ENCODE results near the gene ACSBG1. TPM values are rescaled to one million over a fixed set of nuclear protein-coding genes. Genes with fewer than 3 reads are reported as not detected.
"Not testable (repeated sequence)": the region's sequence is repeated elsewhere in the genome, so short reads cannot be mapped to it uniquely, and the experiment has no call there.

Gene ACSBG1
- polyA plus RNA-seq, 2 donors: 0.10 to 0.11 TPM

- 86 to 88% methylated on average over 13 of the region's 13 CpGs for WGBS, 2 donors
- no peak overlapping the region for H3K27ac ChIP-seq (ENCODE audit: low read depth in 2 of 2, low read length in 1 of 2)
- no peaks in the 10 kb centered on the region for H3K27me3 ChIP-seq (ENCODE audit: control insufficient read depth in 1 of 2, insufficient read depth in 2 of 2, low read length in 2 of 2)
- no peak overlapping the region for H3K4me3 ChIP-seq (ENCODE audit: low read depth in 1 of 2, low read length in 2 of 2)
- H3K9me3 ChIP-seq (ENCODE audit: control insufficient read depth in 2 of 2, insufficient read depth in 1 of 2, low read depth in 1 of 2, low read length in 1 of 2): no peaks in the 10 kb centered on the region
- peaks cover 14 to 19% of the 10 kb centered on the region in 2 donors for H3K36me3 ChIP-seq (ENCODE audit: control insufficient read depth in 2 of 2, insufficient read depth in 2 of 2, low read length in 1 of 2)
- H3K4me1 ChIP-seq (ENCODE audit: control insufficient read depth in 2 of 2, insufficient read depth in 2 of 2, low read length in 1 of 2): no peaks in the 10 kb centered on the region
These were observed 72.3 kb downstream of the ACSBG1 start for GRCh38 chr15:78162038-78162437.

- H3K4me3 ChIP-seq (ENCODE audit: low read depth in 1 of 2, low read length in 2 of 2): no peak overlapping the region
- no peak overlapping the region for H3K27ac ChIP-seq (ENCODE audit: low read depth in 2 of 2, low read length in 1 of 2)
- no peaks in the 10 kb centered on the region for H3K4me1 ChIP-seq (ENCODE audit: control insufficient read depth in 2 of 2, insufficient read depth in 2 of 2, low read length in 1 of 2)
- no peaks in the 10 kb centered on the region for H3K9me3 ChIP-seq (ENCODE audit: control insufficient read depth in 2 of 2, insufficient read depth in 1 of 2, low read depth in 1 of 2, low read length in 1 of 2)
- no peaks in the 10 kb centered on the region for H3K27me3 ChIP-seq (ENCODE audit: control insufficient read depth in 1 of 2, insufficient read depth in 2 of 2, low read length in 2 of 2)
- WGBS, 2 donors: 93% methylated on average over 3 of the region's 3 CpGs
- peaks cover 10 to 11% of the 10 kb centered on the region in 2 donors for H3K36me3 ChIP-seq (ENCODE audit: control insufficient read depth in 2 of 2, insufficient read depth in 2 of 2, low read length in 1 of 2)
These were observed 75.0 kb downstream of the ACSBG1 start for GRCh38 chr15:78159395-78159794.

GRCh38 chr15:78157203-78157602 is 77.2 kb downstream of the ACSBG1 start:
- peaks cover 10% of the 10 kb centered on the region in 2 donors for H3K36me3 ChIP-seq (ENCODE audit: control insufficient read depth in 2 of 2, insufficient read depth in 2 of 2, low read length in 1 of 2)
- 43% methylated on average over 2 of the region's 2 CpGs for WGBS, 2 donors

GRCh38 chr15:78156653-78157052 is 77.7 kb downstream of the ACSBG1 start:
- no peak overlapping the region for H3K4me3 ChIP-seq (ENCODE audit: low read depth in 1 of 2, low read length in 2 of 2)
- H3K27ac ChIP-seq (ENCODE audit: low read depth in 2 of 2, low read length in 1 of 2): no peak overlapping the region
- peaks cover 5 to 7% of the 10 kb centered on the region in 2 donors for H3K36me3 ChIP-seq (ENCODE audit: control insufficient read depth in 2 of 2, insufficient read depth in 2 of 2, low read length in 1 of 2)
- no peaks in the 10 kb centered on the region for H3K9me3 ChIP-seq (ENCODE audit: control insufficient read depth in 2 of 2, insufficient read depth in 1 of 2, low read depth in 1 of 2, low read length in 1 of 2)
- 39 to 60% methylated on average over 1 of the region's 1 CpG for WGBS, 2 donors
- no peaks in the 10 kb centered on the region for H3K27me3 ChIP-seq (ENCODE audit: control insufficient read depth in 1 of 2, insufficient read depth in 2 of 2, low read length in 2 of 2)
- no peaks in the 10 kb centered on the region for H3K4me1 ChIP-seq (ENCODE audit: control insufficient read depth in 2 of 2, insufficient read depth in 2 of 2, low read length in 1 of 2)

More at GRCh38 chr15:78157203-78157602, 77.2 kb downstream of the ACSBG1 start:
- Histone ChIP-seq H3K4me3 (ENCODE audit: low read depth in 1 of 2, low read length in 2 of 2) (no peak overlapping the region), H3K27me3 (ENCODE audit: control insufficient read depth in 1 of 2, insufficient read depth in 2 of 2, low read length in 2 of 2) (no peaks in the 10 kb centered on the region), H3K27ac (ENCODE audit: low read depth in 2 of 2, low read length in 1 of 2) (no peak overlapping the region), H3K4me1 (ENCODE audit: control insufficient read depth in 2 of 2, insufficient read depth in 2 of 2, low read length in 1 of 2) (no peaks in the 10 kb centered on the region), H3K9me3 (ENCODE audit: control insufficient read depth in 2 of 2, insufficient read depth in 1 of 2, low read depth in 1 of 2, low read length in 1 of 2) (no peaks in the 10 kb centered on the region)

- WGBS, 2 donors: 77 to 82% methylated on average over 4 of the region's 4 CpGs
- Histone ChIP-seq H3K4me1 (ENCODE audit: control insufficient read depth in 2 of 2, insufficient read depth in 2 of 2, low read length in 1 of 2) (no peaks in the 10 kb centered on the region), H3K27ac (ENCODE audit: low read depth in 2 of 2, low read length in 1 of 2) (no peak overlapping the region), H3K36me3 (ENCODE audit: control insufficient read depth in 2 of 2, insufficient read depth in 2 of 2, low read length in 1 of 2) (peaks cover 0 to 3% of the 10 kb centered on the region in 2 donors), H3K4me3 (ENCODE audit: low read depth in 1 of 2, low read length in 2 of 2) (no peak overlapping the region), H3K9me3 (ENCODE audit: control insufficient read depth in 2 of 2, insufficient read depth in 1 of 2, low read depth in 1 of 2, low read length in 1 of 2) (no peaks in the 10 kb centered on the region), H3K27me3 (ENCODE audit: control insufficient read depth in 1 of 2, insufficient read depth in 2 of 2, low read length in 2 of 2) (no peaks in the 10 kb centered on the region)
These were observed 78.9 kb downstream of the ACSBG1 start for GRCh38 chr15:78155355-78155939.

- Histone ChIP-seq H3K4me3 (ENCODE audit: low read depth in 1 of 2, low read length in 2 of 2) (no peak overlapping the region), H3K27me3 (ENCODE audit: control insufficient read depth in 1 of 2, insufficient read depth in 2 of 2, low read length in 2 of 2) (no peaks in the 10 kb centered on the region), H3K36me3 (ENCODE audit: control insufficient read depth in 2 of 2, insufficient read depth in 2 of 2, low read length in 1 of 2) (peaks cover 0 to 2% of the 10 kb centered on the region in 2 donors), H3K9me3 (ENCODE audit: control insufficient read depth in 2 of 2, insufficient read depth in 1 of 2, low read depth in 1 of 2, low read length in 1 of 2) (no peaks in the 10 kb centered on the region), H3K4me1 (ENCODE audit: control insufficient read depth in 2 of 2, insufficient read depth in 2 of 2, low read length in 1 of 2) (peaks cover 0 to 3% of the 10 kb centered on the region in 2 donors), H3K27ac (ENCODE audit: low read depth in 2 of 2, low read length in 1 of 2) (no peak overlapping the region)
- WGBS, 2 donors: 85 to 87% methylated on average over 3 of the region's 3 CpGs
These were observed 79.4 kb downstream of the ACSBG1 start for GRCh38 chr15:78154955-78155354.

- H3K4me1 ChIP-seq (ENCODE audit: control insufficient read depth in 2 of 2, insufficient read depth in 2 of 2, low read length in 1 of 2): peaks cover 5 to 16% of the 10 kb centered on the region in 2 donors
- not testable (repeated sequence) for H3K27ac ChIP-seq (ENCODE audit: low read depth in 2 of 2, low read length in 1 of 2); H3K4me3 ChIP-seq (ENCODE audit: low read depth in 1 of 2, low read length in 2 of 2); H3K27me3 ChIP-seq (ENCODE audit: control insufficient read depth in 1 of 2, insufficient read depth in 2 of 2, low read length in 2 of 2); H3K36me3 ChIP-seq (ENCODE audit: control insufficient read depth in 2 of 2, insufficient read depth in 2 of 2, low read length in 1 of 2); H3K9me3 ChIP-seq (ENCODE audit: control insufficient read depth in 2 of 2, insufficient read depth in 1 of 2, low read depth in 1 of 2, low read length in 1 of 2)
- WGBS, 2 donors: 94 to 98% methylated on average over 8 of the region's 8 CpGs
These were observed 83.3 kb downstream of the ACSBG1 start for GRCh38 chr15:78151075-78151474.

GRCh38 chr15:78149805-78150751 is 84.3 kb downstream of the ACSBG1 start:
- peaks cover 5 to 16% of the 10 kb centered on the region in 2 donors for H3K4me1 ChIP-seq (ENCODE audit: control insufficient read depth in 2 of 2, insufficient read depth in 2 of 2, low read length in 1 of 2)
- no peaks in the 10 kb centered on the region for H3K27me3 ChIP-seq (ENCODE audit: control insufficient read depth in 1 of 2, insufficient read depth in 2 of 2, low read length in 2 of 2)
- H3K36me3 ChIP-seq (ENCODE audit: control insufficient read depth in 2 of 2, insufficient read depth in 2 of 2, low read length in 1 of 2): no peaks in the 10 kb centered on the region
- 8 to 10% methylated on average over 20 of the region's 20 CpGs for WGBS, 2 donors
- peak overlapping the region; percentile 68 to 84 for H3K27ac ChIP-seq (ENCODE audit: low read depth in 2 of 2, low read length in 1 of 2)
- H3K9me3 ChIP-seq (ENCODE audit: control insufficient read depth in 2 of 2, insufficient read depth in 1 of 2, low read depth in 1 of 2, low read length in 1 of 2): no peaks in the 10 kb centered on the region
- peak overlapping the region; percentile 73 to 97 for H3K4me3 ChIP-seq (ENCODE audit: low read depth in 1 of 2, low read length in 2 of 2)

GRCh38 chr15:78149068-78149804 is 85.1 kb downstream of the ACSBG1 start, which contains the start of gene IDH3A:
Gene IDH3A (plus strand): TSS chr15:78149362. CDS start chr15:78149404, 42 bp downstream.
- Histone ChIP-seq H3K9me3 (ENCODE audit: control insufficient read depth in 2 of 2, insufficient read depth in 1 of 2, low read depth in 1 of 2, low read length in 1 of 2) (no peaks in the 10 kb centered on the region), H3K27ac (ENCODE audit: low read depth in 2 of 2, low read length in 1 of 2) (peak within 1 kb of the TSS; percentile 68 to 84), H3K36me3 (ENCODE audit: control insufficient read depth in 2 of 2, insufficient read depth in 2 of 2, low read length in 1 of 2) (no peaks in the 10 kb centered on the region), H3K4me1 (ENCODE audit: control insufficient read depth in 2 of 2, insufficient read depth in 2 of 2, low read length in 1 of 2) (peaks cover 5 to 16% of the 10 kb centered on the region in 2 donors), H3K4me3 (ENCODE audit: low read depth in 1 of 2, low read length in 2 of 2) (peak within 1 kb of the TSS; percentile 73 to 97), H3K27me3 (ENCODE audit: control insufficient read depth in 1 of 2, insufficient read depth in 2 of 2, low read length in 2 of 2) (no peaks in the 10 kb centered on the region)
- 0% methylated on average over 57 to 79 of the region's 79 CpGs for WGBS, 2 donors
